IMR-90 (cell line): ENCODE data around the gene MAPRE2. TPM values are rescaled to one million over a fixed set of nuclear protein-coding genes. Genes with fewer than 3 reads are reported as not detected.

Experiments used
- ATAC-seq: fragments of 200-7000 bp; cut with Tn5 transposase; 2 replicates; pipeline ENCODE4 v1.9.1; 2020; ENCODE audit warnings: low read depth, mild to moderate bottlenecking, moderate library complexity
- BruUV-seq: library from RNA; stranded (reverse); fragments of 400-500 nt; replicated peaks from 2 replicates; lab custom pipeline; 2021; lab: Mats Ljungman, UMichigan
- CTCF ChIA-PET: fragments of 300-600 bp; formaldehyde crosslinking; extraction: SDS; loops from one replicate; lab custom pipeline; 2021; ENCODE audit warnings: antibody characterized with exemption; lab: Yijun Ruan, JAX
- POLR2A ChIA-PET: fragments of 300-600 bp; sonication (Branson Sonifier 250); formaldehyde crosslinking; loops from one replicate; lab custom pipeline; 2022; ENCODE audit warnings: antibody characterized with exemption; ENCODE audit not compliant: unreplicated experiment; lab: Charles Lee
- DNase-seq: peaks from one replicate; pipeline ENCODE4 v3.0.0; 2013
- H2AFZ ChIP-seq: replicated peaks from 2 replicates; pipeline ENCODE3; 2013; ENCODE audit warnings: low read length, mild to moderate bottlenecking; ENCODE audit not compliant: poor library complexity
- H2AK5ac ChIP-seq: 2 replicates; pipeline ENCODE4 v1.6.1; 2013; ENCODE audit warnings: low read depth, low read length, inconsistent platforms
- H2AK9ac ChIP-seq: replicated peaks from 2 replicates; pipeline ENCODE3; 2013; ENCODE audit warnings: mild to moderate bottlenecking, low read depth, low read length, moderate library complexity; ENCODE audit not compliant: poor library complexity
- H2BK120ac ChIP-seq: 2 replicates; pipeline ENCODE4 v1.6.1; 2013; ENCODE audit warnings: low read depth, low read length, inconsistent platforms
- H2BK15ac ChIP-seq: 3 replicates; pipeline ENCODE4 v1.6.1; 2013; ENCODE audit warnings: low read depth, low read length, inconsistent platforms
- H2BK20ac ChIP-seq: 2 replicates; pipeline ENCODE4 v1.6.1; 2013; ENCODE audit warnings: low read depth, mild to moderate bottlenecking, inconsistent platforms, low read length, moderate library complexity
- H2BK5ac ChIP-seq: 2 replicates; pipeline ENCODE4 v1.6.1; 2013; ENCODE audit warnings: mild to moderate bottlenecking, low read depth, low read length, inconsistent platforms; ENCODE audit not compliant: poor library complexity, severe bottlenecking
- H3K14ac ChIP-seq: replicated peaks from 2 replicates; pipeline ENCODE4 v1.6.1; 2013; ENCODE audit warnings: low read depth, low read length, inconsistent platforms
- H3K18ac ChIP-seq: 2 replicates; pipeline ENCODE4 v1.6.1; 2013; ENCODE audit warnings: low read depth, low read length, control low read depth
- H3K23ac ChIP-seq: 2 replicates; pipeline ENCODE4 v1.6.1; 2013; ENCODE audit warnings: low read depth, low read length, inconsistent platforms
- H3K27ac ChIP-seq: 2 replicates; pipeline ENCODE4 v1.5.1; 2013; ENCODE audit warnings: mild to moderate bottlenecking, control low read depth, low read length; ENCODE audit not compliant: insufficient read depth
- H3K27me3 ChIP-seq: 2 replicates; pipeline ENCODE4 v1.6.1; 2013; ENCODE audit warnings: low read length; ENCODE audit not compliant: control insufficient read depth, insufficient read depth
- H3K36me3 ChIP-seq: 2 replicates; pipeline ENCODE4 v1.6.1; 2013; ENCODE audit warnings: low read length, mixed read lengths; ENCODE audit not compliant: control insufficient read depth, insufficient read depth
- H3K4ac ChIP-seq: 2 replicates; pipeline ENCODE4 v1.6.1; 2013; ENCODE audit warnings: low read depth, low read length, inconsistent platforms
- H3K4me1 ChIP-seq: 2 replicates; pipeline ENCODE4 v1.6.1; 2013; ENCODE audit warnings: low read length, mixed read lengths; ENCODE audit not compliant: control insufficient read depth, insufficient read depth
- H3K4me2 ChIP-seq: 2 replicates; pipeline ENCODE4 v1.6.1; 2013; ENCODE audit warnings: low read depth, mild to moderate bottlenecking, control low read depth, low read length, moderate library complexity
- H3K4me3 ChIP-seq: 2 replicates; pipeline ENCODE4 v1.5.1; 2013; ENCODE audit warnings: low read depth, mild to moderate bottlenecking, control low read depth, low read length, moderate library complexity; ENCODE audit not compliant: insufficient read depth
- H3K56ac ChIP-seq: 2 replicates; pipeline ENCODE4 v1.6.1; 2013; ENCODE audit warnings: low read length, inconsistent platforms; ENCODE audit not compliant: insufficient read depth; ENCODE audit errors: extremely low read depth
- H3K79me1 ChIP-seq, 2 experiments: 2 replicates each; pipeline ENCODE4 v1.6.1; 2013; ENCODE audit warnings: low read length in 2 of 2, inconsistent platforms in 1 of 2, low read depth in 1 of 2
- H3K9ac ChIP-seq: 2 replicates; pipeline ENCODE4 v1.6.1; 2013; ENCODE audit warnings: low read depth, low read length, control low read depth
- H3K9me1 ChIP-seq: 2 replicates; pipeline ENCODE4 v1.6.1; 2013; ENCODE audit warnings: low read length, inconsistent platforms; ENCODE audit not compliant: insufficient read depth
- H3K9me3 ChIP-seq: 2 replicates; pipeline ENCODE4 v1.6.1; 2013; ENCODE audit warnings: low read length; ENCODE audit not compliant: control insufficient read depth, insufficient read depth
- H4K20me1 ChIP-seq: 2 replicates; pipeline ENCODE4 v1.6.1; 2013; ENCODE audit warnings: low read length, inconsistent platforms; ENCODE audit not compliant: insufficient read depth
- H4K5ac ChIP-seq: 2 replicates; pipeline ENCODE4 v1.6.1; 2013; ENCODE audit warnings: mild to moderate bottlenecking, low read depth, low read length, control low read depth
- H4K8ac ChIP-seq, 2 experiments: 2 replicates each; pipeline ENCODE4 v1.6.1; 2013; ENCODE audit warnings: low read depth in 2 of 2, low read length in 2 of 2, control low read depth in 1 of 2, inconsistent platforms in 1 of 2
- H4K91ac ChIP-seq: 2 replicates; pipeline ENCODE4 v1.6.1; 2013; ENCODE audit warnings: low read depth, low read length, inconsistent platforms; ENCODE audit not compliant: insufficient read depth
- BHLHE40 ChIP-seq: fragments of 150-350 bp; IDR thresholded peaks from 2 replicates; pipeline ENCODE4 v1.6.1; 2016; ENCODE audit warnings: mild to moderate bottlenecking, low read depth, low read length
- CEBPB ChIP-seq: IDR thresholded peaks from 2 replicates; pipeline ENCODE4 v1.6.1; 2012; ENCODE audit warnings: low read depth, low read length, improper control_type of control experiment
- CHD1 ChIP-seq: IDR thresholded peaks from 2 replicates; pipeline ENCODE4 v1.6.1; 2012; ENCODE audit warnings: low read depth, low read length, improper control_type of control experiment
- ELK1 ChIP-seq: fragments of 150-350 bp; IDR thresholded peaks from 2 replicates; pipeline ENCODE4 v1.6.1; 2016; ENCODE audit warnings: low read depth, mild to moderate bottlenecking, low read length, moderate library complexity, borderline replicate concordance
- FOS ChIP-seq: fragments of 150-350 bp; IDR thresholded peaks from 2 replicates; pipeline ENCODE4 v1.6.1; 2016; ENCODE audit warnings: low read depth, low read length
- MAFK ChIP-seq: IDR thresholded peaks from 2 replicates; pipeline ENCODE4 v1.6.1; 2012; ENCODE audit warnings: low read depth, low read length, improper control_type of control experiment
- MAZ ChIP-seq: IDR thresholded peaks from 2 replicates; pipeline ENCODE4 v1.6.1; 2012; ENCODE audit warnings: low read depth, mild to moderate bottlenecking, low read length, improper control_type of control experiment, moderate library complexity, borderline replicate concordance
- MXI1 ChIP-seq: IDR thresholded peaks from 2 replicates; pipeline ENCODE4 v1.6.1; 2012; ENCODE audit warnings: low read depth, mild to moderate bottlenecking, low read length, moderate library complexity, borderline replicate concordance
- NFE2L2 ChIP-seq: fragments of 150-350 bp; IDR thresholded peaks from 2 replicates; pipeline ENCODE4 v1.6.1; 2016; ENCODE audit warnings: low read depth, mild to moderate bottlenecking, low read length
- POLR2A ChIP-seq: IDR thresholded peaks from 2 replicates; pipeline ENCODE4 v1.6.1; 2012; ENCODE audit warnings: mild to moderate bottlenecking, low read depth, low read length
- RAD21 ChIP-seq: IDR thresholded peaks from 2 replicates; pipeline ENCODE4 v1.6.1; 2012; ENCODE audit warnings: low read length, improper control_type of control experiment
- RCOR1 ChIP-seq: IDR thresholded peaks from 2 replicates; pipeline ENCODE4 v1.6.1; 2012; ENCODE audit warnings: mild to moderate bottlenecking, low read length, improper control_type of control experiment; ENCODE audit not compliant: insufficient replicate concordance
- RFX5 ChIP-seq: IDR thresholded peaks from 2 replicates; pipeline ENCODE4 v1.8.0; 2012; ENCODE audit warnings: low read depth, mild to moderate bottlenecking, low read length, moderate library complexity
- SMC3 ChIP-seq: fragments of 150-350 bp; IDR thresholded peaks from 2 replicates; pipeline ENCODE4 v1.6.1; 2016; ENCODE audit warnings: low read depth, mild to moderate bottlenecking, antibody characterized with exemption, low read length, moderate library complexity
- USF2 ChIP-seq: fragments of 150-350 bp; IDR thresholded peaks from 2 replicates; pipeline ENCODE4 v1.6.1; 2017; ENCODE audit warnings: mild to moderate bottlenecking, antibody characterized with exemption, low read length, low read depth
- WGBS, 2 experiments: methylation state at CpG; one replicate each; pipeline versions ENCODE4 v1.1.5 to v1.1.7; 2013; ENCODE audit warnings: missing lambda C conversion rate in 2 of 2; ENCODE audit not compliant: insufficient read length in 1 of 2; ENCODE audit errors: extremely low coverage in 2 of 2; 5-methylcytosine and 5-hydroxymethylcytosine counted together
- dilution Hi-C: fragments of 300-500 bp; cut with HindIII; formaldehyde crosslinking; loops from one replicate; pipeline ENCODE4 v1.14.3; 2018; ENCODE audit warnings: low sequenced_read_pairs; ENCODE audit not compliant: unreplicated experiment
- in situ Hi-C: fragments of 300-500 bp; cut with MboI; formaldehyde crosslinking; loops from 3 replicates; pipeline ENCODE4 v1.14.3; 2019; ENCODE audit warnings: low sequenced_read_pairs, inconsistent platforms, mixed read lengths
- intact Hi-C: fragments of 100-400 bp; cut with micrococcal nuclease; formaldehyde crosslinking; loops from 2 replicates; pipeline ENCODE4 v1.10.0; 2022
- polyA plus RNA-seq, 3 experiments: library from polyadenylated mRNA; depleted of rRNA; stranded (reverse); fragments of >200 nt; gene quantifications; 2 replicates each; pipeline ENCODE4 v1.2.3, GENCODE V29; 2012; ENCODE audit warnings: low replicate concordance in 1 of 3
- total RNA-seq: library from RNA; depleted of rRNA; stranded (reverse); fragments of >200 nt; gene quantifications from 2 replicates; pipeline ENCODE4 v1.2.3, GENCODE V29; 2012
- TF ChIP-seq, protein P1 (sequence below): conservative IDR thresholded peaks from 2 replicates; pipeline ENCODE4 v1.5.1; 2012; ENCODE audit warnings: mild to moderate bottlenecking, low read depth, low read length, improper control_type of control experiment

MAPRE2 gene
- total and polyA plus RNA-seq, 2 of the 4 experiments (the other 2 are of a cell fraction) = 19.6 to 23.8 TPM

- dilution Hi-C loops = no loop called here
Measured at GRCh38 chr18:35121531-35121930, 80.3 kb downstream of the MAPRE2 start.

More at GRCh38 chr18:35121531-35121930, 80.3 kb downstream of the MAPRE2 start:
- no TSS peak for BruUV-seq
- Histone ChIP-seq H2BK15ac (no peak overlapping the region), H3K4me1 (peaks cover 9% of the 10 kb centered on the region), H4K5ac (no peak overlapping the region), H2BK5ac (no peak overlapping the region), H2BK20ac (no peak overlapping the region), H3K27ac (no peak overlapping the region), H3K23ac (no peak overlapping the region), H3K9me1 (peaks cover 11% of the 10 kb centered on the region), H2BK120ac (no peak overlapping the region), H2AFZ (no peak overlapping the region), H4K20me1 (no peaks in the 10 kb centered on the region), H3K4me2 (no peak overlapping the region), H3K9me3 (no peaks in the 10 kb centered on the region), H2AK5ac (no peak overlapping the region), H3K56ac (no peak overlapping the region), H3K14ac (no peak overlapping the region), H4K91ac (no peak overlapping the region), H3K18ac (no peak overlapping the region), H3K27me3 (no peaks in the 10 kb centered on the region), H3K4me3 (no peak overlapping the region), H3K4ac (no peak overlapping the region), H3K36me3 (no peaks in the 10 kb centered on the region), H2AK9ac (no peak overlapping the region), H4K8ac (no peak overlapping the region), H3K9ac (no peak overlapping the region), H3K79me1 (peaks cover 3 to 18% of the 10 kb centered on the region in 2 experiments; a peak in 2 of 4 replicates)
- in situ Hi-C loops (no loop called here), intact Hi-C loops (no loop called here)
- WGBS, 2 experiments = no CpG with 5 or more reads among the region's 1 CpG
- DNase-seq = no peak
- no peak for ATAC-seq
- ChIA-PET POLR2A (no interaction called here), CTCF (interaction anchor here (0.9 kb wide), 1 partner anchor 22 kb away, joined by 4 read pairs; no protein-coding TSS in a partner anchor)
- TF ChIP-seq MAFK (no peak), RFX5 (no peak), CHD1 (no peak), CEBPB (no peak), NFE2L2 (no peak), MXI1 (no peak), RCOR1 (no peak), POLR2A (no peak), SMC3 (no peak), ELK1 (no peak), RAD21 (no peak), USF2 (no peak), BHLHE40 (no peak), MAZ (no peak), FOS (no peak)
- TF ChIP-seq, protein P1, sequence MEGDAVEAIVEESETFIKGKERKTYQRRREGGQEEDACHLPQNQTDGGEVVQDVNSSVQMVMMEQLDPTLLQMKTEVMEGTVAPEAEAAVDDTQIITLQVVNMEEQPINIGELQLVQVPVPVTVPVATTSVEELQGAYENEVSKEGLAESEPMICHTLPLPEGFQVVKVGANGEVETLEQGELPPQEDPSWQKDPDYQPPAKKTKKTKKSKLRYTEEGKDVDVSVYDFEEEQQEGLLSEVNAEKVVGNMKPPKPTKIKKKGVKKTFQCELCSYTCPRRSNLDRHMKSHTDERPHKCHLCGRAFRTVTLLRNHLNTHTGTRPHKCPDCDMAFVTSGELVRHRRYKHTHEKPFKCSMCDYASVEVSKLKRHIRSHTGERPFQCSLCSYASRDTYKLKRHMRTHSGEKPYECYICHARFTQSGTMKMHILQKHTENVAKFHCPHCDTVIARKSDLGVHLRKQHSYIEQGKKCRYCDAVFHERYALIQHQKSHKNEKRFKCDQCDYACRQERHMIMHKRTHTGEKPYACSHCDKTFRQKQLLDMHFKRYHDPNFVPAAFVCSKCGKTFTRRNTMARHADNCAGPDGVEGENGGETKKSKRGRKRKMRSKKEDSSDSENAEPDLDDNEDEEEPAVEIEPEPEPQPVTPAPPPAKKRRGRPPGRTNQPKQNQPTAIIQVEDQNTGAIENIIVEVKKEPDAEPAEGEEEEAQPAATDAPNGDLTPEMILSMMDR = no peak
